Measurements from ENCODE around the gene FSTL4.
"Not testable (repeated sequence)": the region's sequence is repeated elsewhere in the genome, so short reads cannot be mapped to it uniquely, and the experiment has no call there.

Gene FSTL4

GRCh38 chr5:133451926-133452325 lies 160.4 kb downstream of the FSTL4 start:
- DNase-seq, result no peak

- DNase-seq, result no peak
Measured at GRCh38 chr5:133450286-133450685, 162.1 kb downstream of the FSTL4 start.

GRCh38 chr5:133449181-133449580 lies 163.2 kb downstream of the FSTL4 start:
- no peak for DNase-seq

GRCh38 chr5:133446440-133446839 lies 165.9 kb downstream of the FSTL4 start:
- DNase-seq, result no peak

GRCh38 chr5:133445744-133446143 lies 166.6 kb downstream of the FSTL4 start:
- DNase-seq, result no peak

- DNase-seq, result not testable (repeated sequence)
Measured at GRCh38 chr5:133445204-133445603, 167.1 kb downstream of the FSTL4 start.

- no peak for DNase-seq
Measured at GRCh38 chr5:133444711-133445110, 167.6 kb downstream of the FSTL4 start.

- no peak for DNase-seq
Measured at GRCh38 chr5:133441166-133441815, 171.1 kb downstream of the FSTL4 start.

- no peak for DNase-seq
Measured at GRCh38 chr5:133440467-133441115, 171.8 kb downstream of the FSTL4 start.

- DNase-seq, result no peak
Measured at GRCh38 chr5:133439859-133440258, 172.5 kb downstream of the FSTL4 start.

GRCh38 chr5:133438487-133438886 lies 173.9 kb downstream of the FSTL4 start:
- DNase-seq, result no peak

GRCh38 chr5:133434336-133434735 lies 178.0 kb downstream of the FSTL4 start:
- no peak for DNase-seq

- no peak for DNase-seq
Measured at GRCh38 chr5:133433641-133434040, 178.7 kb downstream of the FSTL4 start.

GRCh38 chr5:133432956-133433532 lies 179.3 kb downstream of the FSTL4 start:
- no peak for DNase-seq

GRCh38 chr5:133431326-133431865 lies 180.9 kb downstream of the FSTL4 start:
- no peak for DNase-seq

GRCh38 chr5:133430095-133430494 lies 182.2 kb downstream of the FSTL4 start:
- no peak for DNase-seq

- no peak for DNase-seq
Measured at GRCh38 chr5:133429046-133429445, 183.3 kb downstream of the FSTL4 start.

- no peak for DNase-seq
Measured at GRCh38 chr5:133428072-133428660, 184.2 kb downstream of the FSTL4 start.

- no peak for DNase-seq
Measured at GRCh38 chr5:133427121-133427777, 185.1 kb downstream of the FSTL4 start.

- no peak for DNase-seq
Measured at GRCh38 chr5:133426264-133426663, 186.1 kb downstream of the FSTL4 start.

GRCh38 chr5:133425764-133426163 lies 186.6 kb downstream of the FSTL4 start:
- no peak for DNase-seq

GRCh38 chr5:133425222-133425621 lies 187.1 kb downstream of the FSTL4 start:
- no peak for DNase-seq

Measured in activated gamma-delta T cell (primary cell).